Lung (tissue), 12 donors: ENCODE data around the gene HSPA1L. TPM values are rescaled to one million over a fixed set of nuclear protein-coding genes. Genes with fewer than 3 reads are reported as not detected.
A peak's percentile ranks its signal among the peaks of the same experiment; 100 is the strongest.

Experiments
- ATAC-seq: fragments of 200-7000 bp; cut with Tn5 transposase; one replicate; pipeline ENCODE4 v1.9.1; 2020; ENCODE audit warnings: moderate number of reproducible peaks; ENCODE audit not compliant: insufficient read depth, low FRiP score
- DNase-seq, 3 donors: peaks; one replicate each; pipeline ENCODE4 v3.0.0-alpha.2; 2013 to 2017
- H3K27ac ChIP-seq, 2 donors: one replicate each; pipeline ENCODE4 v1.5.1; 2013; ENCODE audit warnings: mild to moderate bottlenecking in 2 of 2, moderate library complexity in 2 of 2, control low read depth in 1 of 2, inconsistent platforms in 1 of 2, low read depth in 1 of 2, low read length in 1 of 2
- H3K27me3 ChIP-seq, 3 donors: one replicate each; pipeline ENCODE4 v1.5.1; 2013; ENCODE audit warnings: low read length in 2 of 3; ENCODE audit not compliant: control insufficient read depth in 3 of 3, insufficient read depth in 3 of 3
- H3K36me3 ChIP-seq, 4 donors: one replicate each; pipeline ENCODE4 v1.5.1; 2013; ENCODE audit warnings: low read length in 4 of 4, mild to moderate bottlenecking in 1 of 4, moderate library complexity in 1 of 4; ENCODE audit not compliant: control insufficient read depth in 4 of 4, insufficient read depth in 4 of 4
- H3K4me1 ChIP-seq, 5 donors: one replicate each; pipeline ENCODE4 v1.5.1; 2013; ENCODE audit warnings: low read length in 5 of 5, mild to moderate bottlenecking in 2 of 5, moderate library complexity in 1 of 5; ENCODE audit not compliant: control insufficient read depth in 5 of 5, insufficient read depth in 5 of 5
- H3K4me3 ChIP-seq: one replicate; pipeline ENCODE4 v1.5.1; 2013; ENCODE audit warnings: mild to moderate bottlenecking, control low read depth, moderate library complexity
- H3K9ac ChIP-seq, 2 donors: one replicate each; pipeline ENCODE4 v1.5.1; 2013; ENCODE audit warnings: low read length in 2 of 2, control low read depth in 1 of 2; ENCODE audit not compliant: insufficient read depth in 1 of 2
- H3K9me3 ChIP-seq, 4 donors: one replicate each; pipeline ENCODE4 v1.5.1; 2013; ENCODE audit warnings: low read length in 3 of 4, mild to moderate bottlenecking in 1 of 4, moderate library complexity in 1 of 4; ENCODE audit not compliant: control insufficient read depth in 4 of 4, insufficient read depth in 3 of 4
- WGBS, 2 donors: extraction: QIAGEN DNeasy Blood & Tissue Kit; methylation state at CpG; one replicate each; pipeline ENCODE4 v1.1.7; 2013; 5-methylcytosine and 5-hydroxymethylcytosine counted together
- polyA plus RNA-seq, 2 donors: library from polyadenylated mRNA; stranded (reverse); fragments of 200-250 nt; gene quantifications; one replicate each; pipeline ENCODE4 v1.2.1, GENCODE V29; 2013
- total RNA-seq, 2 donors: library from RNA; depleted of rRNA in 1 of 2; stranded (reverse); fragments of >200 nt in 1 of 2; gene quantifications; one replicate each; pipeline ENCODE4 v1.2.1, GENCODE V29; 2014 to 2021
- TF ChIP-seq, protein P1 (sequence below): IDR thresholded peaks from 2 replicates; pipeline ENCODE4 v1.5.1; 2012; ENCODE audit warnings: mild to moderate bottlenecking; ENCODE audit errors: control extremely low read depth, extremely low read depth
- donor health status: control.
- donor health status: control.
- donor health status: Bipolar disorder and iron deficiency.
- donor health status: healthy.
- donor health status: DM: yes; HTN: yes; CAD: no.

HSPA1L gene
- total and polyA plus RNA-seq, 4 donors: 1.0 to 2.3 (median 1.6) TPM

DNA sequence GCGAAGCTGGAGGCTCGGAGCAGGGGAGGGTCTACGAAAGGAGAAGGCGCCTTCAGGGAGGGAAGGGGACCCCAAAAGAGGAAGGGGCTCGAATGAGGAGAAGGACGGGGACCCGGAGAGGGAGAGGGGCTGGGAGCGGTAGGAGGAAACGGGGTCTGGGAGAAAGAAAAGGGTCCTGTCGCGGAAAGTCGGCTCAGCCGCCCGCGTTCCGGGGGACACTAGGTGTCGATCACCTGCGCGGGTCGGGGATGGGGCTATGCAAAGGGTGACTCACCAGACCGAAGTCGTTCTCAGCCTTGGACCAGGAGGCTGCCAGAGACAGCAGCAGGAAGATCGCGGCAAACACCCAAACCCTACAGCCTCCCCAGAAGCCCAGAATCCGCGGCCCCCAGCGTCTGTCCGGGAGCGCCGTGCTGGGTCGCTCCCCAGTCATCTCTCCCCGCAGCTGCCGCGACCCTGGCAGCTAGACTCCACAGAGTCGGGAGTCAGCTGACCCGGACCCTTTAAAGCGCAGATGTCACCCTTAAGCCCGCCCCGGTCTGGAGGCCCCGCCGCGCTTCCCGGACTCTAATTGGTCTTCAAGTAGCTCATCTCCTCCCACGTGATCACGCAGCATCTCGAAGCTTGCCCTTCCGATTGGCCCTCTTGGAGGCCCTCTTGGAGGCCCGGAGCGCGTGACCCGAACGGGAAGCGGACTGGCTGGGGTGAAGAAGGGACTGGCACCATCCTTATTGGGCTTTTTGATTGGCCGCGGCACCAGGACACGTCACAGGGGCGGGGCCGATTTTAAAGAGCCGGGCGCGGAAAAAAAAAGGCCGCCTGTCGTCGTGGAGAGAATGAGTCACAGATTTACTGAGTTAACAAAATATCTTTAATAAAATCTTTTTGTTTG is 47.5 kb upstream of the HSPA1L start, which contains the start of gene NEU1:
Gene NEU1, minus strand, starts transcription at position 478 of the 892 bp plus-strand sequence. Its CDS starts 45 bp downstream, at position 433.
- DNase-seq (peak; percentile 100), ATAC-seq (peak; percentile 97)
- TF ChIP-seq, protein P1, sequence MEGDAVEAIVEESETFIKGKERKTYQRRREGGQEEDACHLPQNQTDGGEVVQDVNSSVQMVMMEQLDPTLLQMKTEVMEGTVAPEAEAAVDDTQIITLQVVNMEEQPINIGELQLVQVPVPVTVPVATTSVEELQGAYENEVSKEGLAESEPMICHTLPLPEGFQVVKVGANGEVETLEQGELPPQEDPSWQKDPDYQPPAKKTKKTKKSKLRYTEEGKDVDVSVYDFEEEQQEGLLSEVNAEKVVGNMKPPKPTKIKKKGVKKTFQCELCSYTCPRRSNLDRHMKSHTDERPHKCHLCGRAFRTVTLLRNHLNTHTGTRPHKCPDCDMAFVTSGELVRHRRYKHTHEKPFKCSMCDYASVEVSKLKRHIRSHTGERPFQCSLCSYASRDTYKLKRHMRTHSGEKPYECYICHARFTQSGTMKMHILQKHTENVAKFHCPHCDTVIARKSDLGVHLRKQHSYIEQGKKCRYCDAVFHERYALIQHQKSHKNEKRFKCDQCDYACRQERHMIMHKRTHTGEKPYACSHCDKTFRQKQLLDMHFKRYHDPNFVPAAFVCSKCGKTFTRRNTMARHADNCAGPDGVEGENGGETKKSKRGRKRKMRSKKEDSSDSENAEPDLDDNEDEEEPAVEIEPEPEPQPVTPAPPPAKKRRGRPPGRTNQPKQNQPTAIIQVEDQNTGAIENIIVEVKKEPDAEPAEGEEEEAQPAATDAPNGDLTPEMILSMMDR: no peak
- no peaks in the 10 kb centered on the region for H3K9me3 ChIP-seq
- peaks cover 0 to 17% (median 5%) of the 10 kb centered on the region in 5 donors for H3K4me1 ChIP-seq
- peaks cover under 1 to 25% (median 7%) of the 10 kb centered on the region in 4 donors for H3K36me3 ChIP-seq
- H3K27ac ChIP-seq: peak within 1 kb of the TSS; percentile 81 to 86
- 1% methylated on average over 62 to 64 of the region's 64 CpGs for WGBS, 2 donors
- H3K27me3 ChIP-seq: no peaks in the 10 kb centered on the region
- H3K9ac ChIP-seq: peak within 1 kb of the TSS; percentile 52 to 84
- H3K4me3 ChIP-seq: peak within 1 kb of the TSS; percentile 69

DNA sequence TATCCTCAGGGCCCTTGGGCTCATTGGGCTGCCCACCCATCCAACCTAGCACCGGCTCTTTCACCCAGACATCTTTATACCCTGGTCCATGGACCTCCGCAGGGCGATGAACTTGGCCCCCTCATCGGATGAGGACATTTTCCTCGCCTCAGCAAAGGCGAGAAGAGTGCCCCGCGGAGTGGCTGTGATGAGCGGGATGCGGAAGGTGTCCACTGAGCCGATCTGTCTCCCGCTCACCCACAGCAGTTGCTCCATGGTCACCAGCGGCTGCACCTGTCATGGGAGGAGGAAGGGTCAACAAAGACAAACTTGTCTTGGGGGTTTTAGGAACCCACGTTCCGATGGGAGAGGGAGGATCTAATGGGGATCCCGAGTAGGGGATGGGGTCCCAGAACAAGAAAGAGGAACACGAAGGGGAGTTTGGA is 46.8 kb upstream of the HSPA1L start:
- H3K4me1 ChIP-seq: peaks cover 0 to 17% (median 5%) of the 10 kb centered on the region in 5 donors
- no peak for DNase-seq
- 46 to 52% methylated on average over 17 of the region's 17 CpGs for WGBS, 2 donors

DNA sequence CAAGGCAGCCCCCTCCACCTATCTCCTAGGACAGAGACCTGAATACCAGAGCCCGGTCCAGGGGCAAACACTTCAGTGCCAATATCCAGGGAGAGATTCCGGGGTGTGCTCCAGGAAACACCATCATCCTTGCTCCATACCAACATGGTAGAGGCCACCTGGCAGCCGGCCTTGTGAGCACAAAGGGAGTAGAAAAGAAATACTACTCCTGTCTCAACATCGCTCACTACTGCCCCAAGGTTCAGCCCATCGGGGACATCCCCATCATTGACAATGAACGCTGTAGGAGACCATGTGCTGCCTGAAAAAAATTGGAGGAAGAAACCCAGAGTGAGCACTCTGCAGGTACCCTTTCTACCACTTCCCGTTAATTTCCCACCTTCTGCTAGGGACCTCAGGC is 46.1 kb upstream of the HSPA1L start:
- Histone ChIP-seq H3K4me3 (no peak overlapping the region), H3K9me3 (no peaks in the 10 kb centered on the region), H3K9ac (no peak overlapping the region), H3K4me1 (peaks cover 0 to 17% (median 5%) of the 10 kb centered on the region in 5 donors), H3K27me3 (no peaks in the 10 kb centered on the region), H3K27ac (no peak overlapping the region), H3K36me3 (peaks cover 6 to 31% (median 11%) of the 10 kb centered on the region in 4 donors)
- TF ChIP-seq, protein P1: no peak
- 93% methylated on average over 7 of the region's 7 CpGs for WGBS, 2 donors
- no peak for ATAC-seq
- DNase-seq: no peak

More for the DNA sequence above, 46.8 kb upstream of the HSPA1L start:
- H3K36me3 ChIP-seq: peaks cover 6 to 31% (median 11%) of the 10 kb centered on the region in 4 donors
- ATAC-seq: no peak
- H3K4me3 ChIP-seq: peak overlapping the region; percentile 69
- peak overlapping the region in 1 of 2 donors; percentile 86 for H3K27ac ChIP-seq
- TF ChIP-seq, protein P1: no peak
- peak overlapping the region; percentile 52 to 84 for H3K9ac ChIP-seq
- no peaks in the 10 kb centered on the region for H3K27me3 ChIP-seq
- no peaks in the 10 kb centered on the region for H3K9me3 ChIP-seq
